ENCODE measurements around the gene CPNE2.
"Not testable (repeated sequence)": the region's sequence is repeated elsewhere in the genome, so short reads cannot be mapped to it uniquely, and the experiment has no call there.

Gene CPNE2

DNA sequence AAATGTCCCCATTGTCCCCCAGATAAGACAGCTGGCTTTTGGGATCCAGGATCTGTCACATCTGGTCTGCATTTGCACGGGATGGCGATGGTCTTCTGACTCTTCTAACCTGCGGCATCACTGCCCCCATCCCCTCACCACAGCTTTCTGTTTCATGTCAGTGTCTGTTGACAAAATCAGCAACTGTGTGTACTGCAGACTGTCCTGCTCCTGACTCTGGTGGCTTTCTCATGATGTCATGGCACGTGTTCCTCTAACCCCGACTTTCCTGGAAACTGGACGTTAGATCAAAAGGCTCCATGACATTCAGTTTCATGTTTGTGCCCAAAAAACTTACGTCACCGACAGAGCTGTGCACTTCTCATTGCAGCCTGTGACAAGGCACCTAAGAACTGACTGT is 30.1 kb upstream of the CPNE2 start:
- Histone ChIP-seq H4K8ac (ENCODE audit: low read depth, low read length) (no peak overlapping the region), H2BK12ac (ENCODE audit: low read length) (no peak overlapping the region), H4K91ac (ENCODE audit: low read depth, low read length, poor library complexity) (no peak overlapping the region), H2BK120ac (ENCODE audit: low read depth, low read length) (no peak overlapping the region), H3K14ac (ENCODE audit: low read length) (no peak overlapping the region), H3K4me2 (ENCODE audit: insufficient read depth, low read length, poor library complexity, severe bottlenecking) (no peak overlapping the region), H3K9ac (ENCODE audit: low read depth, low read length, poor library complexity) (no peak overlapping the region), H3K27me3 (ENCODE audit: control insufficient read depth in 3 of 3, insufficient read depth in 3 of 3, low read depth in 1 of 3, low read length in 3 of 3) (peaks cover 0 to 26% (median 0%) of the 10 kb centered on the region in 3 experiments), H3K27ac (replicated peaks; ENCODE audit: low read length) (no peak overlapping the region), H3K4ac (ENCODE audit: low read length) (no peak overlapping the region), H3K36me3 (replicated peaks in 1 of 2; ENCODE audit: control insufficient read depth in 2 of 2, insufficient read depth in 2 of 2, low read length in 2 of 2) (no peaks in the 10 kb centered on the region), H3K4me3 (ENCODE audit: low read length in 2 of 2) (no peak overlapping the region), H2BK15ac (ENCODE audit: low read length) (no peak overlapping the region), H3K18ac (ENCODE audit: low read length) (no peak overlapping the region), H3K23ac (ENCODE audit: low read depth, low read length, poor library complexity) (no peak overlapping the region), H3K9me3 (replicated peaks in 1 of 2; ENCODE audit: control insufficient read depth in 2 of 2, insufficient read depth in 1 of 2, low read depth in 1 of 2, low read length in 2 of 2) (no peaks in the 10 kb centered on the region), H3K4me1 (ENCODE audit: control insufficient read depth in 2 of 2, insufficient read depth in 1 of 2, low read depth in 1 of 2, low read length in 2 of 2) (peaks cover 0 to 2% of the 10 kb centered on the region in 2 donors), H2BK5ac (ENCODE audit: low read length) (no peak overlapping the region), H2AK5ac (ENCODE audit: low read depth, low read length) (no peak overlapping the region), H3K79me1 (ENCODE audit: low read depth, low read length) (peaks cover 2% of the 10 kb centered on the region), H2AFZ (ENCODE audit: low read length) (no peak overlapping the region)
- WGBS, 2 donors (ENCODE audit: extremely low coverage in 2 of 2, insufficient read length in 2 of 2, insufficient replicate concordance in 1 of 2) = no CpG with 5 or more reads among the region's 8 CpGs
- no peak for DNase-seq (ENCODE audit: low spot score)

DNA sequence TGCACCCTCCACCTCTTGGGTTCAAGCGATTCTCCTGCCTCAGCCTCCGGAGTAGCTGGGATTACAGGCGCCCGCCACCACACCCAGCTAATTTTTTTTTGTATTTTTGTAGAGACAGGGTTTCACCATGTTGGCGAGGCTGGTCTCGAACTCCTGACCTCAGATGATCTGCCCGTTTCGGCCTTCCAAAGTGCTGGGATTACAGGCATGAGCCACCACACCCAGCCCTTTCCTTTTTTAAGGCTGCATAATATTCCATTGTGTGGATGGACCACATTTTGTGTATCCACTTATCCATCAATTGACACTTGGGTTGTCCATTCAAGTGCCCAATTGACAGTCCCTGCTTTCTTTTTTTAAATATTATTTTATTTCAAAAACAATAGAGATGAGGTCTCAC is 29.2 kb upstream of the CPNE2 start:
- not testable (repeated sequence) for H3K79me1 ChIP-seq (ENCODE audit: low read depth, low read length); H2AK5ac ChIP-seq (ENCODE audit: low read depth, low read length); H4K91ac ChIP-seq (ENCODE audit: low read depth, low read length, poor library complexity); H3K4me2 ChIP-seq (ENCODE audit: insufficient read depth, low read length, poor library complexity, severe bottlenecking); H3K9ac ChIP-seq (ENCODE audit: low read depth, low read length, poor library complexity); H2BK15ac ChIP-seq (ENCODE audit: low read length); H4K8ac ChIP-seq (ENCODE audit: low read depth, low read length); H2BK12ac ChIP-seq (ENCODE audit: low read length); H2AFZ ChIP-seq (ENCODE audit: low read length); DNase-seq (ENCODE audit: low spot score); H3K23ac ChIP-seq (ENCODE audit: low read depth, low read length, poor library complexity); H3K27ac ChIP-seq (replicated peaks; ENCODE audit: low read length); H3K4me3 ChIP-seq (ENCODE audit: low read length in 2 of 2); H3K18ac ChIP-seq (ENCODE audit: low read length); H2BK5ac ChIP-seq (ENCODE audit: low read length); H2BK120ac ChIP-seq (ENCODE audit: low read depth, low read length); H3K36me3 ChIP-seq (replicated peaks in 1 of 2; ENCODE audit: control insufficient read depth in 2 of 2, insufficient read depth in 2 of 2, low read length in 2 of 2); H3K4ac ChIP-seq (ENCODE audit: low read length); H3K14ac ChIP-seq (ENCODE audit: low read length); H3K9me3 ChIP-seq (replicated peaks in 1 of 2; ENCODE audit: control insufficient read depth in 2 of 2, insufficient read depth in 1 of 2, low read depth in 1 of 2, low read length in 2 of 2); H3K4me1 ChIP-seq (ENCODE audit: control insufficient read depth in 2 of 2, insufficient read depth in 1 of 2, low read depth in 1 of 2, low read length in 2 of 2)
- no CpG with 5 or more reads among the region's 8 CpGs for WGBS, 2 donors (ENCODE audit: extremely low coverage in 2 of 2, insufficient read length in 2 of 2, insufficient replicate concordance in 1 of 2)
- H3K27me3 ChIP-seq (ENCODE audit: control insufficient read depth in 3 of 3, insufficient read depth in 3 of 3, low read depth in 1 of 3, low read length in 3 of 3) = peaks cover 0 to 34% (median 0%) of the 10 kb centered on the region in 3 experiments

DNA sequence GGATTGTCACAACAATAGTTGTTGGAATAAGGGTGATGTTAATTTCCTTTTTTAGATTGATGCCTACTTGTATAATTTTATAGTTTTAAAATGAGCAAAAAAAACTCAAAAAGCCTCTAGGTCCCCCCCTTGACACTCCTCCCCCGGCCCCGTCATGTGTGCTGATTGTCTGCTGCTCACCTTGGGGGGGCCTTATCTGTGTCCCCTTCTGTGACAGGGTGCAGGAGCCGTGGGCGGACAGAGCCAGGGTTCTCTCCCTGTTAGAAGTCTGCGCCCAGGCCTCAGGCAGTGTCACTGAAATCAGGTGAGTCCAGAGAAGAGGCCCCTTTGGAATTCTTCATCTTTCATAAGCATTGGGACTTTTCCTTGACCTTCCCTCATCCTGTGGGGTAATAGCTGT is 27.4 kb upstream of the CPNE2 start:
- H3K18ac ChIP-seq (ENCODE audit: low read length) = peak overlapping the region; percentile 23
- no peak overlapping the region for H3K4me2 ChIP-seq (ENCODE audit: insufficient read depth, low read length, poor library complexity, severe bottlenecking)
- no peak overlapping the region for H4K91ac ChIP-seq (ENCODE audit: low read depth, low read length, poor library complexity)
- H3K4ac ChIP-seq (ENCODE audit: low read length) = no peak overlapping the region
- no peak overlapping the region for H3K23ac ChIP-seq (ENCODE audit: low read depth, low read length, poor library complexity)
- no peak overlapping the region for H3K14ac ChIP-seq (ENCODE audit: low read length)
- no peak overlapping the region for H2BK15ac ChIP-seq (ENCODE audit: low read length)
- no peak overlapping the region for H2BK12ac ChIP-seq (ENCODE audit: low read length)
- no peak overlapping the region for H3K9ac ChIP-seq (ENCODE audit: low read depth, low read length, poor library complexity)
- no peak overlapping the region for H2BK120ac ChIP-seq (ENCODE audit: low read depth, low read length)
- no peak overlapping the region for H4K8ac ChIP-seq (ENCODE audit: low read depth, low read length)
- no peak overlapping the region for H2AK5ac ChIP-seq (ENCODE audit: low read depth, low read length)
- no peak overlapping the region for H2BK5ac ChIP-seq (ENCODE audit: low read length)
- H3K79me1 ChIP-seq (ENCODE audit: low read depth, low read length) = peaks cover 2% of the 10 kb centered on the region
- no peak overlapping the region for H3K27ac ChIP-seq (replicated peaks; ENCODE audit: low read length)
- H3K9me3 ChIP-seq (replicated peaks in 1 of 2; ENCODE audit: control insufficient read depth in 2 of 2, insufficient read depth in 1 of 2, low read depth in 1 of 2, low read length in 2 of 2) = no peaks in the 10 kb centered on the region
- no CpG with 5 or more reads among the region's 5 CpGs for WGBS, 2 donors (ENCODE audit: extremely low coverage in 2 of 2, insufficient read length in 2 of 2, insufficient replicate concordance in 1 of 2)
- peaks cover 0 to 42% (median 0%) of the 10 kb centered on the region in 3 experiments for H3K27me3 ChIP-seq (ENCODE audit: control insufficient read depth in 3 of 3, insufficient read depth in 3 of 3, low read depth in 1 of 3, low read length in 3 of 3)
- H3K36me3 ChIP-seq (replicated peaks in 1 of 2; ENCODE audit: control insufficient read depth in 2 of 2, insufficient read depth in 2 of 2, low read length in 2 of 2) = no peaks in the 10 kb centered on the region
- H3K4me3 ChIP-seq (ENCODE audit: low read length in 2 of 2) = no peak overlapping the region
- no peak for DNase-seq (ENCODE audit: low spot score)
- peaks cover 0 to 6% of the 10 kb centered on the region in 2 donors for H3K4me1 ChIP-seq (ENCODE audit: control insufficient read depth in 2 of 2, insufficient read depth in 1 of 2, low read depth in 1 of 2, low read length in 2 of 2)
- no peak overlapping the region for H2AFZ ChIP-seq (ENCODE audit: low read length)

DNA sequence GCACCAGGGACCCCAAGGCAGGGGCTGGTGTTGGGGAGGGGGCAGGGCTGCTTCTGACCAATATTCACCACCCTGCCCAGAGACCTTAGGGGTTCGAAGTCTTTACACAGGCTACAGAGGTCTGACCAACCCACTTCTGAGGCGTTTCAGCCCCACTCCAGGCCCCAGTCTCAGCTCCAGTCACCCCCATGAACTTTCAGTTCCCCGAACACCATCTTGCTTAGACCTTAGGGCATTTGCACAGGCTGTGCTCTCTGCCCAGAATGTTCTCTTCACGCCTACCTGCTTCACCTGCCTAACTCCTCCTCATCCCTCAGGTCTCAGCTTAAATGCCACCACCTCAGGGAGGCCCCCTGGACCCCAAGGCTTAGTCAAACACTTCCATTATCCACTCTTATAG is 25.8 kb upstream of the CPNE2 start:
- H3K27me3 ChIP-seq (ENCODE audit: control insufficient read depth in 3 of 3, insufficient read depth in 3 of 3, low read depth in 1 of 3, low read length in 3 of 3) = peaks cover 0 to 41% (median 0%) of the 10 kb centered on the region in 3 experiments
- H2BK15ac ChIP-seq (ENCODE audit: low read length) = no peak overlapping the region
- no peak overlapping the region for H3K27ac ChIP-seq (replicated peaks; ENCODE audit: low read length)
- H3K4ac ChIP-seq (ENCODE audit: low read length) = no peak overlapping the region
- H2AK5ac ChIP-seq (ENCODE audit: low read depth, low read length) = no peak overlapping the region
- no peak overlapping the region for H3K9ac ChIP-seq (ENCODE audit: low read depth, low read length, poor library complexity)
- H3K4me3 ChIP-seq (ENCODE audit: low read length in 2 of 2) = no peak overlapping the region
- WGBS, 2 donors (ENCODE audit: extremely low coverage in 2 of 2, insufficient read length in 2 of 2, insufficient replicate concordance in 1 of 2) = no CpG with 5 or more reads among the region's 4 CpGs
- H3K23ac ChIP-seq (ENCODE audit: low read depth, low read length, poor library complexity) = no peak overlapping the region
- H4K8ac ChIP-seq (ENCODE audit: low read depth, low read length) = no peak overlapping the region
- H2AFZ ChIP-seq (ENCODE audit: low read length) = no peak overlapping the region
- peaks cover 0 to 8% of the 10 kb centered on the region in 2 donors for H3K4me1 ChIP-seq (ENCODE audit: control insufficient read depth in 2 of 2, insufficient read depth in 1 of 2, low read depth in 1 of 2, low read length in 2 of 2)
- H3K79me1 ChIP-seq (ENCODE audit: low read depth, low read length) = no peaks in the 10 kb centered on the region
- no peak overlapping the region for H2BK5ac ChIP-seq (ENCODE audit: low read length)
- DNase-seq (ENCODE audit: low spot score) = no peak
- no peak overlapping the region for H2BK120ac ChIP-seq (ENCODE audit: low read depth, low read length)
- H3K36me3 ChIP-seq (replicated peaks in 1 of 2; ENCODE audit: control insufficient read depth in 2 of 2, insufficient read depth in 2 of 2, low read length in 2 of 2) = no peaks in the 10 kb centered on the region
- no peak overlapping the region for H3K14ac ChIP-seq (ENCODE audit: low read length)
- no peak overlapping the region for H3K4me2 ChIP-seq (ENCODE audit: insufficient read depth, low read length, poor library complexity, severe bottlenecking)
- H3K18ac ChIP-seq (ENCODE audit: low read length) = no peak overlapping the region
- H2BK12ac ChIP-seq (ENCODE audit: low read length) = no peak overlapping the region
- no peaks in the 10 kb centered on the region for H3K9me3 ChIP-seq (replicated peaks in 1 of 2; ENCODE audit: control insufficient read depth in 2 of 2, insufficient read depth in 1 of 2, low read depth in 1 of 2, low read length in 2 of 2)
- no peak overlapping the region for H4K91ac ChIP-seq (ENCODE audit: low read depth, low read length, poor library complexity)

Data from neuronal stem cell (in vitro differentiated cells).